ENCODE measurements around the gene GM2A. TPM values are rescaled to one million over a fixed set of nuclear protein-coding genes. Genes with fewer than 3 reads are reported as not detected.
"Not testable (repeated sequence)": the region's sequence is repeated elsewhere in the genome, so short reads cannot be mapped to it uniquely, and the experiment has no call there.

Gene GM2A
- total and polyA plus RNA-seq, 2 experiments from 2014 or later = 14.9 to 27.6 TPM

DNA sequence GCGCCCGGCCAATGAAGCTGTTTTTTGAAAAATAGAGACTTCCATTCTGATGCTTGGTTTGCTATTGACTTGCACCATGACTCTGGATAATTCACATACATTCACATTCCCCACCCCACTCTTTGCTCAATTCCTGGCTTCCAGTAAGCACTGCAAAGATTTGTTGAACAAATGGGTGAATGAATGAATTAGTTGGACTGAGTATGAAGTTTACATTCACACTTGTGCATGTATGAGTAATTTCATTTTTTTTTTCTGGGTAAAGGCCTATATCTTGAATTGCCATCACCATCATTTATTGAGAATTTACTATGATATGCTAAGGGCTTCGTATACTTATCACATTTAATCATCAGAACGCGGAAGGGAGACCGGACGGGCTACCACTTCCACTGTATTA is 15.3 kb upstream of the GM2A start:
- Histone ChIP-seq H3K9me2 (replicated peaks; ENCODE audit: insufficient read depth) (no peaks in the 10 kb centered on the region), H3K27ac (no peak overlapping the region), H3K4me1 (ENCODE audit: insufficient read depth) (peaks cover 8% of the 10 kb centered on the region), H3K36me3 (replicated peaks; ENCODE audit: insufficient read depth, low read depth) (no peaks in the 10 kb centered on the region), H3K79me2 (no peaks in the 10 kb centered on the region), H3K27me3 (no peaks in the 10 kb centered on the region), H3K4me2 (no peak overlapping the region), H4K20me1 (ENCODE audit: insufficient read depth, poor library complexity, severe bottlenecking) (no peaks in the 10 kb centered on the region), H2AFZ (no peak overlapping the region), H3K9me3 (ENCODE audit: low read depth) (no peaks in the 10 kb centered on the region), H3K4me3 (no peak overlapping the region)
- no peak for DNase-seq (ENCODE audit: low spot score)
- WGBS (ENCODE audit: low lambda C conversion rate, missing lambda C conversion rate) = 93% methylated on average over 7 of the region's 7 CpGs
- TF ChIP-seq EZH2 (IDR thresholded peaks at IDR 0.05; ENCODE audit: borderline replicate concordance) = no peak

DNA sequence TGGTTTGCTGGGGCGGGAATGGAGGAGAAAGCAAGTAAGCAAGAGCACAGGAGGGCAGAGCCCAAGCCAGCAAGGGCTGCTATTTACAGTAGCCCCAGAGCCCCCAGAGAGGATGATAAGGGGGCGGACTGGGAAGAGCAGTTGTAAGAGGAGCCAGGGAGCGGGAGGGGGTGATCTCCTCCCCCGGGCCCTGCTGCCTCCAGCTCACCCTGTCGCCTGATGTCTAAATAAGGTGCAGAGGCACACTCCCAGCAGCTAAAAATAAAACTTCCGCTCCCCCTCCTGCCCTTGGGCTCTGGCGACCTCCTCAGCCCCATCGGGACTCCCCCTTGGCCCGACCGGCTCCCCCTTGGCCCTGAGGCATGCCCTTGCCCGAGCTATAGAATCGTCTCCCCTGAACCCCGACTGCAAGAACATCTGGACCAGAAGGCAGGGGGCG is 14.7 kb upstream of the GM2A start:
- Histone ChIP-seq H3K9me3 (ENCODE audit: low read depth) (no peaks in the 10 kb centered on the region), H3K4me3 (no peak overlapping the region), H3K36me3 (replicated peaks; ENCODE audit: insufficient read depth, low read depth) (no peaks in the 10 kb centered on the region), H3K4me2 (no peak overlapping the region), H2AFZ (no peak overlapping the region), H3K27me3 (no peaks in the 10 kb centered on the region), H4K20me1 (ENCODE audit: insufficient read depth, poor library complexity, severe bottlenecking) (no peaks in the 10 kb centered on the region), H3K9me2 (replicated peaks; ENCODE audit: insufficient read depth) (no peaks in the 10 kb centered on the region), H3K4me1 (ENCODE audit: insufficient read depth) (peaks cover 8% of the 10 kb centered on the region), H3K79me2 (no peaks in the 10 kb centered on the region), H3K27ac (no peak overlapping the region)
- WGBS (ENCODE audit: low lambda C conversion rate, missing lambda C conversion rate) = 67% methylated on average over 12 of the region's 14 CpGs
- TF ChIP-seq EZH2phosphoT487 (IDR thresholded peaks at IDR 0.05; ENCODE audit: low read depth, severe bottlenecking, unreplicated experiment) (no peak), EZH2 (IDR thresholded peaks at IDR 0.05; ENCODE audit: borderline replicate concordance) (no peak)
- TF ChIP-seq, protein P1, sequence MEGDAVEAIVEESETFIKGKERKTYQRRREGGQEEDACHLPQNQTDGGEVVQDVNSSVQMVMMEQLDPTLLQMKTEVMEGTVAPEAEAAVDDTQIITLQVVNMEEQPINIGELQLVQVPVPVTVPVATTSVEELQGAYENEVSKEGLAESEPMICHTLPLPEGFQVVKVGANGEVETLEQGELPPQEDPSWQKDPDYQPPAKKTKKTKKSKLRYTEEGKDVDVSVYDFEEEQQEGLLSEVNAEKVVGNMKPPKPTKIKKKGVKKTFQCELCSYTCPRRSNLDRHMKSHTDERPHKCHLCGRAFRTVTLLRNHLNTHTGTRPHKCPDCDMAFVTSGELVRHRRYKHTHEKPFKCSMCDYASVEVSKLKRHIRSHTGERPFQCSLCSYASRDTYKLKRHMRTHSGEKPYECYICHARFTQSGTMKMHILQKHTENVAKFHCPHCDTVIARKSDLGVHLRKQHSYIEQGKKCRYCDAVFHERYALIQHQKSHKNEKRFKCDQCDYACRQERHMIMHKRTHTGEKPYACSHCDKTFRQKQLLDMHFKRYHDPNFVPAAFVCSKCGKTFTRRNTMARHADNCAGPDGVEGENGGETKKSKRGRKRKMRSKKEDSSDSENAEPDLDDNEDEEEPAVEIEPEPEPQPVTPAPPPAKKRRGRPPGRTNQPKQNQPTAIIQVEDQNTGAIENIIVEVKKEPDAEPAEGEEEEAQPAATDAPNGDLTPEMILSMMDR (IDR thresholded peaks at IDR 0.05; ENCODE audit: poor library complexity) = no peak
- no peak for DNase-seq (ENCODE audit: low spot score)

DNA sequence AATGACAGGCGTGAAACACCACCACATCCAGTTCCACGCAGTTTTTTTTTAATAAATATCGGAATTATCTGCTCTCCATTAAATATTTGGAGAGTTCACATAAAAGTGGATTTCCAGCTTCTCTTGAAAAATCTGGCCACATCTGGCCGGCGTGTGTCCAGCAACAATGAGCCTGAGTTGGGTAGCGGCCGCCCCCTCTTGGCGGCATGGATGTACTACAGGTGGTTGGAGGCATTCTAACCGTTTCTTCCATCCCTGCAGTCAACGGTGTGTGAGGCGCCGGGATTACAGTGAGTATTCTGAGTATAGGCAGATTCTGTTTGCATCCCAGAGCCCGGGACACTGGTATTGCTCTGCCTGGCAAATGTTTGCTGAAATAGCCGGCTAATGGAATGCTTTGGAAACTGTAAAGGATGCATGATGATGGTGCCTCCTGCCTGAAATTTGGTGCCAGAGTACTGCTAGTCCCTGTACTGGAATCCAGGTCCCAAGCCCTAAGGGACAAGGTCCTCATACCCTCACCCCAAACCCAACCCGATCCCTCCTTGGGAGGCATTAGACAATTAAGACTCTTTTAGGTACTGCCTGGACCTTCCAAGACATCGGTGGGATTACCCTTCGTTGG is 13.6 kb upstream of the GM2A start:
- no peaks in the 10 kb centered on the region for H3K9me3 ChIP-seq (ENCODE audit: low read depth)
- H3K27ac ChIP-seq = no peak overlapping the region
- no peaks in the 10 kb centered on the region for H4K20me1 ChIP-seq (ENCODE audit: insufficient read depth, poor library complexity, severe bottlenecking)
- no peaks in the 10 kb centered on the region for H3K36me3 ChIP-seq (replicated peaks; ENCODE audit: insufficient read depth, low read depth)
- H3K79me2 ChIP-seq = no peaks in the 10 kb centered on the region
- WGBS (ENCODE audit: low lambda C conversion rate, missing lambda C conversion rate) = 59% methylated on average over 17 of the region's 17 CpGs
- peak; percentile 64 for DNase-seq (ENCODE audit: low spot score)
- H3K9me2 ChIP-seq (replicated peaks; ENCODE audit: insufficient read depth) = no peaks in the 10 kb centered on the region
- H3K27me3 ChIP-seq = no peaks in the 10 kb centered on the region
- no peak overlapping the region for H3K4me2 ChIP-seq
- no peak overlapping the region for H3K4me3 ChIP-seq
- peaks cover 4% of the 10 kb centered on the region for H3K4me1 ChIP-seq (ENCODE audit: insufficient read depth)
- no peak for TF ChIP-seq EZH2phosphoT487 (IDR thresholded peaks at IDR 0.05; ENCODE audit: low read depth, severe bottlenecking, unreplicated experiment)
- TF ChIP-seq, protein P1 (IDR thresholded peaks at IDR 0.05; ENCODE audit: poor library complexity) = peak; percentile 61
- no peak overlapping the region for H2AFZ ChIP-seq

DNA sequence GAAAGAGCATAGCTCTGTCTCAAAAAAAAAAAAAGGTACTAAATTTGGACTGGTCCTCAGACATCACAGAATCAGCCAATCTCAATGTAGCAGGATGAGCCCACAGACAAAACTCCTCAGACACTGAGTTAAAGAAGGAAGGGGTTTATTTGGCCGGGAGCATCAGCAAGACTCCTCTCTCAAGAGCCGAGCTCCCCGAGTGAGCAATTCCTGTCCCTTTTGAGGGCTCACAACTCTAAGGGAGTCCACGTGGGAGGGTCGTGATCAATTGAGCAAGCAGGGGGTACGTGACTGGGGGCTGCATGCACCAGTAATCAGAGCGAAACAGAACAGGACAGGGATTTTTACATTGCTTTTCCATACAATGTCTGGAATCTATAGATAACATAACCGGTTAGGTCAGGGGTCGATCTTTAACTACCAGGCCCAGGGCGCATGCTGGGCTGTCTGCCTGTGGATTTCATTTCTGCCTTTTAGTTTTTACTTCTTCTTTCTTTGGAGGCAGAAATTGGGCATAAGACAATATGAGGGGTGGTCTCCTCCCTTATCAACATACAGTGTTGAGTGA is 12.6 kb upstream of the GM2A start:
- not testable (repeated sequence) for H3K4me2 ChIP-seq; H3K9me2 ChIP-seq (replicated peaks; ENCODE audit: insufficient read depth); H3K27ac ChIP-seq; H3K36me3 ChIP-seq (replicated peaks; ENCODE audit: insufficient read depth, low read depth); H3K9me3 ChIP-seq (ENCODE audit: low read depth); H3K27me3 ChIP-seq; H2AFZ ChIP-seq; H4K20me1 ChIP-seq (ENCODE audit: insufficient read depth, poor library complexity, severe bottlenecking); DNase-seq (ENCODE audit: low spot score); H3K79me2 ChIP-seq; H3K4me1 ChIP-seq (ENCODE audit: insufficient read depth); H3K4me3 ChIP-seq
- WGBS (ENCODE audit: low lambda C conversion rate, missing lambda C conversion rate) = 82% methylated on average over 10 of the region's 10 CpGs
